Smooth muscle cell (in vitro differentiated cells): Measurements from ENCODE around the gene ANKIB1. TPM values are rescaled to one million over a fixed set of nuclear protein-coding genes. Genes with fewer than 3 reads are reported as not detected.

Source experiments
- DNase-seq: peaks from one replicate; lab custom pipeline; 2025; ENCODE audit not compliant: unreplicated experiment; lab: John Stamatoyannopoulos, UW
- H2AFZ ChIP-seq: fragments of 200-600 bp; sonication (generic); 2 replicates; pipeline ENCODE4 v1.6.0; 2016; ENCODE audit warnings: antibody characterized with exemption, low read depth, mild to moderate bottlenecking
- H3F3A ChIP-seq: fragments of 200-600 bp; sonication (generic); 2 replicates; pipeline ENCODE4 v1.6.0; 2017; ENCODE audit warnings: antibody characterized with exemption, low read depth
- H3K27ac ChIP-seq: fragments of 200-600 bp; sonication (generic); 2 replicates; pipeline ENCODE4 v1.5.1; 2016; ENCODE audit warnings: low read depth, mild to moderate bottlenecking
- H3K27me3 ChIP-seq: fragments of 200-600 bp; sonication (generic); 2 replicates; pipeline ENCODE4 v1.6.1; 2016; ENCODE audit warnings: low read depth, mild to moderate bottlenecking
- H3K36me3 ChIP-seq: fragments of 200-600 bp; sonication (generic); 2 replicates; pipeline ENCODE4 v1.5.1; 2016; ENCODE audit warnings: low read depth
- H3K4me1 ChIP-seq: fragments of 200-600 bp; sonication (generic); 2 replicates; pipeline ENCODE4 v1.5.1; 2016; ENCODE audit warnings: low read depth
- H3K4me2 ChIP-seq: fragments of 200-600 bp; sonication (generic); 2 replicates; pipeline ENCODE4 v1.6.0; 2016; ENCODE audit warnings: mild to moderate bottlenecking
- H3K4me3 ChIP-seq: fragments of 200-600 bp; sonication (generic); 2 replicates; pipeline ENCODE4 v1.5.1; 2016; ENCODE audit warnings: mild to moderate bottlenecking
- H3K79me2 ChIP-seq: fragments of 200-600 bp; sonication (generic); 2 replicates; pipeline ENCODE4 v1.6.0; 2016; ENCODE audit warnings: low read depth, mild to moderate bottlenecking
- H3K9ac ChIP-seq: fragments of 200-600 bp; sonication (generic); 2 replicates; pipeline ENCODE4 v1.6.0; 2016; ENCODE audit warnings: low read depth
- H3K9me3 ChIP-seq: fragments of 200-600 bp; sonication (generic); replicated peaks from 2 replicates; pipeline ENCODE4 v1.5.1; 2016; ENCODE audit warnings: low read depth
- H4K20me1 ChIP-seq: fragments of 200-600 bp; sonication (generic); 2 replicates; pipeline ENCODE4 v1.6.0; 2016; ENCODE audit warnings: low read depth
- CTCF ChIP-seq: fragments of 200-600 bp; sonication (generic); IDR thresholded peaks from 2 replicates; pipeline ENCODE4 v1.5.1; 2017; ENCODE audit warnings: borderline replicate concordance, mild to moderate bottlenecking, antibody characterized with exemption; ENCODE audit not compliant: insufficient read depth, poor library complexity, severe bottlenecking
- WGBS: methylation state at CpG from one replicate; pipeline ENCODE4 v1.1.7; 2016; ENCODE audit warnings: low lambda C conversion rate; 5-methylcytosine and 5-hydroxymethylcytosine counted together
- polyA plus RNA-seq: library from polyadenylated mRNA; unstranded; fragments of >200 nt; fragmentation: Nextera tagmentation; extraction: Ambion mirVana; gene quantifications from 2 replicates; pipeline ENCODE4 v1.2.1, GENCODE V29; 2016
- total RNA-seq: library from RNA; depleted of rRNA; stranded (reverse); fragments of >200 nt; gene quantifications from 2 replicates; pipeline ENCODE4 v1.2.3, GENCODE V29; 2014

Gene ANKIB1
- total and polyA plus RNA-seq, 2 experiments from 2014 or later = 12.9 to 57.4 TPM

DNA sequence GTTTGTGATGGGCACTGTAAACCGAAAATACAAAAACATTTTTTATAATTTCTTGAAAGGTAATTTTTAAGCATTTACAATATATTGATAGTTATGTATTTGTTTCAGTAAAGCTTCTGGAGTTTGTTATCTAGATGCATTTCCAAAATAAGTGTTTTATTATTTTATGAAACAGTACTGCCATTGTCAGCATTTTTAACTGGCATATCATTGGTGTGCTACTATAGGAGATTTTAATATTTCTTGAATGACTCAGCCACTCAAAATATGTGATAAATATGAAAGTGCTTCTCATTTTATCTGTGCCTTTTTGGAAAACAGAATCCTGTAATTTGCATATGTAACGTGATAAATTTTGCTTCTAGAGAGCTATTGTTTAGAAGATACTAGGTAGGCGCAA, 97.9 kb downstream of the ANKIB1 start:
- Histone ChIP-seq H2AFZ (no peak overlapping the region), H3K79me2 (no peaks in the 10 kb centered on the region), H3K36me3 (peaks cover 20% of the 10 kb centered on the region), H3K9me3 (no peaks in the 10 kb centered on the region), H3K4me2 (no peak overlapping the region), H3F3A (no peaks in the 10 kb centered on the region), H3K27me3 (no peaks in the 10 kb centered on the region), H3K4me1 (no peaks in the 10 kb centered on the region), H3K9ac (no peak overlapping the region), H3K4me3 (no peak overlapping the region), H4K20me1 (no peaks in the 10 kb centered on the region), H3K27ac (no peak overlapping the region)
- DNase-seq = no peak
- no peak for TF ChIP-seq CTCF
- 98% methylated on average over 3 of the region's 3 CpGs for WGBS

- Histone ChIP-seq H3F3A (no peaks in the 10 kb centered on the region), H3K9ac (no peak overlapping the region), H3K27me3 (no peaks in the 10 kb centered on the region), H3K4me1 (no peaks in the 10 kb centered on the region), H3K36me3 (peaks cover 23% of the 10 kb centered on the region), H3K27ac (no peak overlapping the region), H3K9me3 (no peaks in the 10 kb centered on the region), H3K4me2 (no peak overlapping the region), H3K79me2 (no peaks in the 10 kb centered on the region), H2AFZ (no peak overlapping the region), H3K4me3 (no peak overlapping the region), H4K20me1 (no peaks in the 10 kb centered on the region)
- no peak for DNase-seq
- TF ChIP-seq CTCF = no peak
These were observed 106.2 kb downstream of the ANKIB1 start for GRCh38 chr7:92352009-92352408.

GRCh38 chr7:92354214-92354613, 108.4 kb downstream of the ANKIB1 start:
- Histone ChIP-seq H3K4me2 (no peak overlapping the region), H3K27me3 (no peaks in the 10 kb centered on the region), H3K36me3 (peaks cover 27% of the 10 kb centered on the region), H4K20me1 (no peaks in the 10 kb centered on the region), H2AFZ (no peak overlapping the region), H3K9me3 (no peaks in the 10 kb centered on the region), H3K27ac (no peak overlapping the region), H3K79me2 (no peaks in the 10 kb centered on the region), H3K9ac (no peak overlapping the region), H3K4me1 (no peaks in the 10 kb centered on the region), H3K4me3 (no peak overlapping the region), H3F3A (no peaks in the 10 kb centered on the region)
- no peak for DNase-seq
- WGBS = 100% methylated on average over 1 of the region's 1 CpG
- no peak for TF ChIP-seq CTCF

GRCh38 chr7:92356406-92356805, 110.6 kb downstream of the ANKIB1 start:
- no peaks in the 10 kb centered on the region for H4K20me1 ChIP-seq
- no peaks in the 10 kb centered on the region for H3K9me3 ChIP-seq
- no peak overlapping the region for H3K4me3 ChIP-seq

More at GRCh38 chr7:92356406-92356805, 110.6 kb downstream of the ANKIB1 start:
- H3K27me3 ChIP-seq = no peaks in the 10 kb centered on the region
- H2AFZ ChIP-seq = no peak overlapping the region
- no peak overlapping the region for H3K4me2 ChIP-seq
- no peak overlapping the region for H3K9ac ChIP-seq
- H3K4me1 ChIP-seq = no peaks in the 10 kb centered on the region
- no peaks in the 10 kb centered on the region for H3F3A ChIP-seq
- H3K79me2 ChIP-seq = no peaks in the 10 kb centered on the region
- no peak overlapping the region for H3K27ac ChIP-seq
- H3K36me3 ChIP-seq = peaks cover 27% of the 10 kb centered on the region
- no peak for DNase-seq
- no peak for TF ChIP-seq CTCF
